ENCODE data around the gene GSTP1. TPM values are rescaled to one million over a fixed set of nuclear protein-coding genes. Genes with fewer than 3 reads are reported as not detected.
"Not testable (repeated sequence)": the region's sequence is repeated elsewhere in the genome, so short reads cannot be mapped to it uniquely, and the experiment has no call there.

Gene GSTP1
- total RNA-seq, 2 experiments from 2014 or later, result 1,139 to 1,604 TPM

DNA sequence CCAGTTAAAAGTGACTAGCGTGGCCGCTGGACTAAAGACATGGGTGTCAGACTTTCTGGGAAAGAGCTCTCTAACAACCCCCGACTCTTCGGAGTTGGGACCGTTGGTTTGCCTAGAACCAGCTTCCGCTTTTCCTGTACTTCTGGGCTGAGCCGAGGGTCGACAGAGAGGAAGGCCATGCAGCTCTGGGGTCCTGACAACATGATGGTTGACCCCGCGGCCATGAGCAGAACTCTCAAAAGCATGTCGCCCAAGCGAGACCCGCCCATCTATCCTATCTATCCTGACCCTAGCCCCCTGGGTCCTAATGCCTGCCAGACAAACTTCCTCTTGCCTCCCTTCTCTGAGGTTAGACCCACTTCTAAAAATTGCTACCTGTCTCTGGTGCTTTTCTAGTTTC is 37.0 kb downstream of the GSTP1 start:
- H3K36me3 ChIP-seq (ENCODE audit: insufficient read depth, low read length); POLR2A ChIA-PET; H3K9me3 ChIP-seq (ENCODE audit: low read length); H3K4me3 ChIP-seq (ENCODE audit: low read depth, low read length, poor library complexity, severe bottlenecking); H2AFZ ChIP-seq (ENCODE audit: low read length); BruUV-seq (replicated peaks); H4K20me1 ChIP-seq (ENCODE audit: insufficient read depth, low read length); H3K27ac ChIP-seq (ENCODE audit: low read depth, low read length, poor library complexity, severe bottlenecking); DNase-seq (ENCODE audit: low spot score); intact Hi-C loops (cut with micrococcal nuclease; ENCODE audit: unreplicated experiment); H3K4me2 ChIP-seq (ENCODE audit: low read length); H3K9me2 ChIP-seq (ENCODE audit: insufficient read depth, low read length); H3K79me2 ChIP-seq (ENCODE audit: insufficient read depth, low read depth, low read length); CTCF ChIA-PET (ENCODE audit: unreplicated experiment); H3K4me1 ChIP-seq (ENCODE audit: insufficient read depth, low read length, poor library complexity, severe bottlenecking): not testable (repeated sequence)

- BruUV-seq (replicated peaks); CTCF ChIA-PET (ENCODE audit: unreplicated experiment): not testable (repeated sequence)
Observed at GRCh38 chr11:67621928-67622327, 38.3 kb downstream of the GSTP1 start.

GRCh38 chr11:67622905-67623304 is 39.3 kb downstream of the GSTP1 start:
- H3K9me3 ChIP-seq (ENCODE audit: low read length); CTCF ChIA-PET (ENCODE audit: unreplicated experiment); H2AFZ ChIP-seq (ENCODE audit: low read length); H3K4me2 ChIP-seq (ENCODE audit: low read length); BruUV-seq (replicated peaks); POLR2A ChIA-PET; H3K36me3 ChIP-seq (ENCODE audit: insufficient read depth, low read length); H3K79me2 ChIP-seq (ENCODE audit: insufficient read depth, low read depth, low read length); H3K4me1 ChIP-seq (ENCODE audit: insufficient read depth, low read length, poor library complexity, severe bottlenecking); intact Hi-C loops (cut with micrococcal nuclease; ENCODE audit: unreplicated experiment); H3K4me3 ChIP-seq (ENCODE audit: low read depth, low read length, poor library complexity, severe bottlenecking); DNase-seq (ENCODE audit: low spot score); H3K27ac ChIP-seq (ENCODE audit: low read depth, low read length, poor library complexity, severe bottlenecking); H4K20me1 ChIP-seq (ENCODE audit: insufficient read depth, low read length); H3K9me2 ChIP-seq (ENCODE audit: insufficient read depth, low read length): not testable (repeated sequence)

More at GRCh38 chr11:67621928-67622327, 38.3 kb downstream of the GSTP1 start:
- H2AFZ ChIP-seq (ENCODE audit: low read length); H3K36me3 ChIP-seq (ENCODE audit: insufficient read depth, low read length); H3K4me3 ChIP-seq (ENCODE audit: low read depth, low read length, poor library complexity, severe bottlenecking); H3K79me2 ChIP-seq (ENCODE audit: insufficient read depth, low read depth, low read length); H3K27ac ChIP-seq (ENCODE audit: low read depth, low read length, poor library complexity, severe bottlenecking); H3K9me3 ChIP-seq (ENCODE audit: low read length); H3K4me2 ChIP-seq (ENCODE audit: low read length); DNase-seq (ENCODE audit: low spot score); H4K20me1 ChIP-seq (ENCODE audit: insufficient read depth, low read length); H3K9me2 ChIP-seq (ENCODE audit: insufficient read depth, low read length); POLR2A ChIA-PET; H3K4me1 ChIP-seq (ENCODE audit: insufficient read depth, low read length, poor library complexity, severe bottlenecking); intact Hi-C loops (cut with micrococcal nuclease; ENCODE audit: unreplicated experiment): not testable (repeated sequence)

DNA sequence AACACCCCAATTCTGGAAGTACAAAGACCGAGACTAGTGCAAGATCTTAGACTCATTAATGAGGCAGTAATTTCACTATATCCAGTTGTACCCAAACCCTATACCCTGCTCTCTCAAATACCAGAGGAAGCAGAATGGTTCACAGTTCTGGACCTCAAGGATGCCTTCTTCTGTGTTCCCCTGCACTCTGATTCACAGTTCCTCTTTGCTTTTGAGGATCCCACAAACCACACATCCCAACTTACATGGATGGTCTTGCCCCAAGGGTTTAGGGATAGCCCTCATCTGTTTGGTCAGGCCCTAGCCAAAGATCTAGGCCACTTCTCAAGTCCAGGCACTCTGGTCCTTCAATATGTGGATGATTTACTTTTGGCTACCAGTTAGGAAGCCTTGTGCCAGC is 40.2 kb downstream of the GSTP1 start:
- not testable (repeated sequence) for DNase-seq (ENCODE audit: low spot score)

GRCh38 chr11:67626131-67626833 is 42.7 kb downstream of the GSTP1 start:
- CTCF ChIA-PET (ENCODE audit: unreplicated experiment); H3K9me2 ChIP-seq (ENCODE audit: insufficient read depth, low read length); H2AFZ ChIP-seq (ENCODE audit: low read length); H3K36me3 ChIP-seq (ENCODE audit: insufficient read depth, low read length); H3K4me3 ChIP-seq (ENCODE audit: low read depth, low read length, poor library complexity, severe bottlenecking); H3K79me2 ChIP-seq (ENCODE audit: insufficient read depth, low read depth, low read length); H4K20me1 ChIP-seq (ENCODE audit: insufficient read depth, low read length); H3K27ac ChIP-seq (ENCODE audit: low read depth, low read length, poor library complexity, severe bottlenecking); H3K9me3 ChIP-seq (ENCODE audit: low read length); DNase-seq (ENCODE audit: low spot score); BruUV-seq (replicated peaks); H3K4me2 ChIP-seq (ENCODE audit: low read length): not testable (repeated sequence)
- intact Hi-C loops (cut with micrococcal nuclease; ENCODE audit: unreplicated experiment), result loop anchor here (5.0 kb wide), 1 partner anchor 166 kb away; no protein-coding TSS in a partner anchor
- POLR2A ChIA-PET, result interaction anchor here (1.2 kb wide), 1 partner anchor 19 kb away, joined by 5 read pairs; no protein-coding TSS in a partner anchor
- peaks cover 22% of the 10 kb centered on the region for H3K4me1 ChIP-seq (ENCODE audit: insufficient read depth, low read length, poor library complexity, severe bottlenecking)

More for the DNA sequence above, 40.2 kb downstream of the GSTP1 start:
- intact Hi-C loops (cut with micrococcal nuclease; ENCODE audit: unreplicated experiment); POLR2A ChIA-PET; H3K9me2 ChIP-seq (ENCODE audit: insufficient read depth, low read length); H2AFZ ChIP-seq (ENCODE audit: low read length); H3K4me1 ChIP-seq (ENCODE audit: insufficient read depth, low read length, poor library complexity, severe bottlenecking); H3K4me3 ChIP-seq (ENCODE audit: low read depth, low read length, poor library complexity, severe bottlenecking); H3K36me3 ChIP-seq (ENCODE audit: insufficient read depth, low read length); H3K79me2 ChIP-seq (ENCODE audit: insufficient read depth, low read depth, low read length); H3K4me2 ChIP-seq (ENCODE audit: low read length); CTCF ChIA-PET (ENCODE audit: unreplicated experiment); BruUV-seq (replicated peaks); H3K27ac ChIP-seq (ENCODE audit: low read depth, low read length, poor library complexity, severe bottlenecking); H3K9me3 ChIP-seq (ENCODE audit: low read length); H4K20me1 ChIP-seq (ENCODE audit: insufficient read depth, low read length): not testable (repeated sequence)

All from OCI-LY7 (cell line).